ENCODE results near the gene INCA1. TPM values are rescaled to one million over a fixed set of nuclear protein-coding genes. Genes with fewer than 3 reads are reported as not detected.

INCA1 gene
- total RNA-seq, 2 experiments from 2014 or later, result 0.42 to 0.54 TPM

GRCh38 chr17:4999430-5000093 lies 2.2 kb upstream of the INCA1 start:
- Mint-ChIP-seq H3K9me3 (no peaks in the 10 kb centered on the region), H3K36me3 (peaks cover 19% of the 10 kb centered on the region), H3K4me1 (peaks cover 14% of the 10 kb centered on the region), H3K27ac (peak overlapping the region; percentile 67), H3K4me3 (peak overlapping the region; percentile 89), H3K27me3 (no peaks in the 10 kb centered on the region)
- DNase-seq, result no peak
- POLR2A ChIA-PET, result no interaction called here
- no peak for ATAC-seq (ENCODE audit: low read depth)

DNA sequence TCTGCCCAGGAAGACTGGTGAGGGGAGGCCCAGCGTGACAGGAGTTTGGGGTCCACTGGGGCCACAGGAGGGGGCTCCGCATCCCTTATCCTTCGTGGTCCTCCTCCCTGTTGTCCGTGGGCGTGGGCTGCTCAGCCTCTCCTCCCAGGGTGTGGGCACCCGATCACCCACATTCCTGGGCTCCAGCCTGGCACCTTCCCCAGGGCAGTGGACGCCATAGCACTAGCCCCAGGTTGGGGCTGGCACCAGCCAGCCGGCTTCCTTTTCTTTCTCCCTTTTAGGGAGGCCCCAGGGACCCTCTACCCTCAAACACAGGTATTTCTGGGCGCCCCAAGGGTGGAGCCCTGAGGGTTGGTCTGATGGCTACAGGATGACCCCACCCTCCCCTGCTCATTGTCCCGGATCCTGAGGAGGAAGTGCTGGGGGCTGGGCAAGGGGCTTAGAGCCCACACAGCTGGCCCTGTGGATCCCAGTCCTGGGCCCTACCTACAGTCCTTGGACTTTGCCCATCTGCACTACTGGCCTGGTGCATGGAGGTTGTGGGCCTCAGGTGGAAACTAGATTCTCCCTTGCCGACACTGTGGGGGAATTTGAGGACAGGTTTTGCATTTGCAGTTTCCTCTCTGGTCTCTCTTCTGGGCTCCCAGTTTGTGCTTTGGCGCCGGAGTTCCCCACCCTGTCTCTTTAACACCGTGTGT lies 1.6 kb upstream of the INCA1 start:
- no peak for ATAC-seq (ENCODE audit: low read depth)
- peaks cover 14% of the 10 kb centered on the region for H3K4me1 Mint-ChIP-seq
- no peak for DNase-seq

GRCh38 chr17:4998027-4998731 lies 857 bp upstream of the INCA1 start:
- Mint-ChIP-seq H3K36me3 (peaks cover 12% of the 10 kb centered on the region), H3K4me3 (peak overlapping the region; percentile 89), H3K9me3 (no peaks in the 10 kb centered on the region), H3K27me3 (no peaks in the 10 kb centered on the region), H3K4me1 (peaks cover 14% of the 10 kb centered on the region), H3K27ac (peak overlapping the region; percentile 61)
- ATAC-seq (ENCODE audit: low read depth) (no peak), DNase-seq (peak; percentile 37)
- POLR2A ChIA-PET, result interaction anchor here (0.6 to 3.1 kb wide), 11 partner anchors 10 to 1054 kb away, joined by 3 to 27 read pairs (median 6); partner anchors contain the start of genes CAMTA2, PFN1, RNF167 and SLC25A11

More for the DNA sequence above, 1.6 kb upstream of the INCA1 start:
- H3K27me3 Mint-ChIP-seq, result no peaks in the 10 kb centered on the region
- H3K9me3 Mint-ChIP-seq, result no peaks in the 10 kb centered on the region
- peak overlapping the region; percentile 89 for H3K4me3 Mint-ChIP-seq
- H3K36me3 Mint-ChIP-seq, result peaks cover 12% of the 10 kb centered on the region
- POLR2A ChIA-PET, result interaction anchor here (1.7 to 3.1 kb wide), 4 partner anchors 11 to 59 kb away, joined by 8 to 27 read pairs (median 14); partner anchors contain the start of genes CAMTA2, PFN1, RNF167 and SLC25A11
- peak overlapping the region; percentile 67 for H3K27ac Mint-ChIP-seq

GRCh38 chr17:4994081-4994595 lies 3.2 kb downstream of the INCA1 start:
- POLR2A ChIA-PET, result interaction anchor here (0.6 kb wide), 1 partner anchor 50 kb away, joined by 4 read pairs; no protein-coding TSS in a partner anchor
- no peak overlapping the region for H3K27ac Mint-ChIP-seq
- ATAC-seq (ENCODE audit: low read depth), result no peak
- H3K4me1 Mint-ChIP-seq, result peaks cover 16% of the 10 kb centered on the region
- peaks cover 4% of the 10 kb centered on the region for H3K36me3 Mint-ChIP-seq
- H3K9me3 Mint-ChIP-seq, result no peaks in the 10 kb centered on the region
- DNase-seq, result no peak
- H3K27me3 Mint-ChIP-seq, result no peaks in the 10 kb centered on the region
- H3K4me3 Mint-ChIP-seq, result no peak overlapping the region

DNA sequence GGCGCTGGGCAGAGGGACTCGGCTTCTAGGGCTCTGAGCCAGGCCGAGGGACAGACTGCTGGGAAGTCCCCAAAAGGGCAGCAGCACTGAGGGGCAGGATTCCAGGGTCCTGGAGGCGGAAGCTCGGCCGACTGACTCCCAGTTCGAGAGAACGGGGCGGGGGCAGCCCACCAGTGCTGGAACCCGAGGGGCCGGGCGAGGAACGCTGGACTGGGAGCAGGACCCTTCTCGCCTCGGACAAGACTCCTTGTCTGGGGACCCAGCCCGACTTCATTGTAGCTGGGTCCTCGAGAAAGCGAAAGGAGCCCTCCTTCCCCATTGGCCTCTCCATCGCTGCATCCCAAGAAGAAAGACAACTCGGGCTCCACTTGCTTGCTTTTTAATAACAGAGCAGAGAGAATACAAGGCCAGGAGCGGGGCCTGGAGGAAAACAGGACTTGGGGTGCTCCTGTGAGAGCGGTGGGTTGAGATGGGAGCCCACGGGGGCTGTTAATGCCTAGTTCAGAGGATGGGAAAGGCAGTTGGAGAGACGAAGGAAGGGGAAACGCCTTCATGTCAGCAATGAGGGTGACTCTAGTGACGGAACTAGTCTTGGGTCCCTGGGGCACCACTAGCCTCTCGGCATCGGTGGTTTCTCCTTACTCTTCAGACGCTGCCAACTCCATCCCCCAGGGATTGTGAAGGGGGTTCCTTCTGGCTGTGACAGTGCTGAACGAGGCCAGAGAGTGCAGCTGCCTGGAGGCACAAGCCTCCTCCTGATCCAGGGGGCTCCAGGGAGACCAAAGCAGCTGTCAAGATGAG lies 9.4 kb downstream of the INCA1 start:
- ATAC-seq (ENCODE audit: low read depth) (no peak), DNase-seq (no peak)
- peak overlapping the region; percentile 78 for H3K27ac Mint-ChIP-seq
- no peaks in the 10 kb centered on the region for H3K27me3 Mint-ChIP-seq
- H3K4me1 Mint-ChIP-seq, result peaks cover 26% of the 10 kb centered on the region
- no peaks in the 10 kb centered on the region for H3K9me3 Mint-ChIP-seq
- H3K36me3 Mint-ChIP-seq, result peaks cover 8% of the 10 kb centered on the region
- peak overlapping the region; percentile 85 for H3K4me3 Mint-ChIP-seq
- POLR2A ChIA-PET, result interaction anchor here (0.5 to 4.5 kb wide), 11 partner anchors 10 to 114 kb away, joined by 3 to 27 read pairs (median 5); partner anchors contain the start of genes INCA1, KIF1C, PFN1 and RNF167

- peaks cover 26% of the 10 kb centered on the region for H3K4me1 Mint-ChIP-seq
- no peaks in the 10 kb centered on the region for H3K27me3 Mint-ChIP-seq
- ATAC-seq (ENCODE audit: low read depth), result peak; percentile 87
- peak; percentile 91 for DNase-seq
- H3K27ac Mint-ChIP-seq, result peak within 1 kb of the TSS; percentile 78
- H3K4me3 Mint-ChIP-seq, result peak within 1 kb of the TSS; percentile 85
- no peaks in the 10 kb centered on the region for H3K9me3 Mint-ChIP-seq
- POLR2A ChIA-PET, result interaction anchor here (0.6 to 4.5 kb wide), 13 partner anchors 11 to 78 kb away, joined by 3 to 27 read pairs (median 5); partner anchors contain the start of genes INCA1, KIF1C, PFN1 and RNF167
- H3K36me3 Mint-ChIP-seq, result peaks cover 8% of the 10 kb centered on the region
Observed at GRCh38 chr17:4986951-4987766, 10.2 kb downstream of the INCA1 start, which contains the start of gene CAMTA2. TSS of gene CAMTA2 (minus strand) at chr17:4987675. CDS start at chr17:4986222, 1,453 bp downstream.

- H3K4me3 Mint-ChIP-seq, result peak overlapping the region; percentile 85
- H3K27ac Mint-ChIP-seq, result peak overlapping the region; percentile 78
- H3K36me3 Mint-ChIP-seq, result peaks cover 4% of the 10 kb centered on the region
- H3K27me3 Mint-ChIP-seq, result no peaks in the 10 kb centered on the region
- no peak for ATAC-seq (ENCODE audit: low read depth)
- no peaks in the 10 kb centered on the region for H3K9me3 Mint-ChIP-seq
- peaks cover 24% of the 10 kb centered on the region for H3K4me1 Mint-ChIP-seq
- POLR2A ChIA-PET, result interaction anchor here (0.6 to 4.5 kb wide), 7 partner anchors 11 to 77 kb away, joined by 3 to 27 read pairs (median 5); partner anchors contain the start of genes INCA1, KIF1C, PFN1 and SPAG7
- no peak for DNase-seq
Observed at GRCh38 chr17:4986403-4986802, 10.9 kb downstream of the INCA1 start.

- H3K27ac Mint-ChIP-seq, result no peak overlapping the region
- no peaks in the 10 kb centered on the region for H3K27me3 Mint-ChIP-seq
- H3K4me1 Mint-ChIP-seq, result peaks cover 22% of the 10 kb centered on the region
- no peak for ATAC-seq (ENCODE audit: low read depth)
- peaks cover 16% of the 10 kb centered on the region for H3K36me3 Mint-ChIP-seq
- POLR2A ChIA-PET, result no interaction called here
- H3K4me3 Mint-ChIP-seq, result no peak overlapping the region
- DNase-seq, result no peak
- H3K9me3 Mint-ChIP-seq, result no peaks in the 10 kb centered on the region
Observed at GRCh38 chr17:4982305-4982704, 15.0 kb downstream of the INCA1 start.

DNA sequence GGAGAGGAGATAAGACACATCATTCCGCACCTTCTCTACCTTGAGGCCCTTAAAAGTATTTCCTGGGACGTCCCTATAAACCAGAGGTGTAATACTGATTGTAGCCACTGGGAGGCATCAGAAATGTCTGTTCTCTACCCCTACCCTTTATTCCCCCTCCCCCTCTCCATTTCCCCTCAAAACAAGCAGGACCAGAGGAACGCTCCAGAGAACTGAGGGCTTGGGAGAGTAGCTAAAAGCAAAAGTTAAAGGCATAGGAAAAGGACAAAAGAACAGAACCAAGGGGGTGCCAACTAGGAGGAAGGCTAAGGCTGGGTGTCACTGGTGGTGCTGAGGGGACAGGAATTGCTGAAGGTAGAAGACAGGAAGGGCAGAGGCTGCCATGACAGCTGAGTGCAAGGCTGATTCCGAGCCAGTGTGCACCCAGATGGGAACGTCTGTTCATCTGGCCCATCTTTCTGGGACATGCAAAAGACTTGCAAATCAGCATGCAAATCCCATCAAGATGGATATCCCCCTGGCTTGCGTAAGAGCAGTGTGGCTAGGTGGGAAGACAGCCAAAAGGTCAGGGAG lies 16.6 kb downstream of the INCA1 start:
- peaks cover 12% of the 10 kb centered on the region for H3K4me1 Mint-ChIP-seq
- DNase-seq (no peak), ATAC-seq (ENCODE audit: low read depth) (peak; percentile 70)
- peak overlapping the region; percentile 83 for H3K27ac Mint-ChIP-seq
- H3K36me3 Mint-ChIP-seq, result peaks cover 20% of the 10 kb centered on the region
- no peaks in the 10 kb centered on the region for H3K27me3 Mint-ChIP-seq
- no peaks in the 10 kb centered on the region for H3K9me3 Mint-ChIP-seq
- H3K4me3 Mint-ChIP-seq, result no peak overlapping the region
- POLR2A ChIA-PET, result interaction anchor here (0.6 to 3.5 kb wide), 4 partner anchors 10 to 334 kb away, joined by 3 to 15 read pairs (median 6); partner anchors contain the start of gene SPAG7

DNA sequence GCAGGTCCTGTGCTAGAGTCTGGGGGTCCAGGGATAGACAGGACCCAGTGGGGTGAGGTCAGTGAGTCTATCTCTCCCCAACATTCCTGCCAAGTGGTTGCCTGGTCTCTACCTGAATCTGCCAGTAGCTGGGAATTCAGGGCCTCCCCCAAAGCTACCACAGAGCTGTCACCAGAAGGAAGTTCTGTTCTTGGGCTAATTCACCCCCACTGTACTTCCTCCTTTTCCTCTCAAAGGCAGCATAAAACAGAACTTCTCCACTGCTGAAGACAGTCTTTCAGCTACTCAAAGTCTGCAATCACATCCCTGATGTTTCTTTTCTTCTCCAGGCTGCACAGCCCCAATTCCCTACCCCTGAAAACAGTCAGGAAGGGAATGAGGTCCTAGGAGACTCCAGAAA lies 18.6 kb downstream of the INCA1 start:
- H3K4me1 Mint-ChIP-seq, result peaks cover 18% of the 10 kb centered on the region
- no peak overlapping the region for H3K27ac Mint-ChIP-seq
- H3K9me3 Mint-ChIP-seq, result no peaks in the 10 kb centered on the region
- no peaks in the 10 kb centered on the region for H3K27me3 Mint-ChIP-seq
- peaks cover 28% of the 10 kb centered on the region for H3K36me3 Mint-ChIP-seq
- POLR2A ChIA-PET, result interaction anchor here (1.3 to 3.5 kb wide), 2 partner anchors 8 to 11 kb away, joined by 4 to 15 read pairs; partner anchors contain the start of gene SPAG7
- no peak for ATAC-seq (ENCODE audit: low read depth)
- DNase-seq, result no peak
- H3K4me3 Mint-ChIP-seq, result no peak overlapping the region

- Mint-ChIP-seq H3K27ac (peak overlapping the region; percentile 52), H3K4me3 (no peak overlapping the region), H3K9me3 (no peaks in the 10 kb centered on the region), H3K27me3 (no peaks in the 10 kb centered on the region), H3K36me3 (peaks cover 26% of the 10 kb centered on the region), H3K4me1 (peaks cover 14% of the 10 kb centered on the region)
- ATAC-seq (ENCODE audit: low read depth) (no peak), DNase-seq (no peak)
- POLR2A ChIA-PET, result interaction anchor here (1.0 kb wide), 1 partner anchor 40 kb away, joined by 3 read pairs; no protein-coding TSS in a partner anchor
Observed at GRCh38 chr17:4974115-4974670, 23.1 kb downstream of the INCA1 start.

All from activated naive CD8-positive, alpha-beta T cell treated with anti-CD3 and anti-CD28 coated beads, Interleukin-2, amount 10 ng/mL, durations not matched to agents 7 days and 5 days (primary cell).